Measurements from ENCODE around the gene IPO11.

Gene IPO11

GRCh38 chr5:62373382-62373781, 39.2 kb upstream of the IPO11 start:
- TF ChIP-seq CSRNP3 (CRISPR knock-in tag; IDR thresholded peaks at IDR 0.05) (no peak), RARB (CRISPR knock-in tag; IDR thresholded peaks at IDR 0.05) (no peak)
- ATAC-seq = no peak

DNA sequence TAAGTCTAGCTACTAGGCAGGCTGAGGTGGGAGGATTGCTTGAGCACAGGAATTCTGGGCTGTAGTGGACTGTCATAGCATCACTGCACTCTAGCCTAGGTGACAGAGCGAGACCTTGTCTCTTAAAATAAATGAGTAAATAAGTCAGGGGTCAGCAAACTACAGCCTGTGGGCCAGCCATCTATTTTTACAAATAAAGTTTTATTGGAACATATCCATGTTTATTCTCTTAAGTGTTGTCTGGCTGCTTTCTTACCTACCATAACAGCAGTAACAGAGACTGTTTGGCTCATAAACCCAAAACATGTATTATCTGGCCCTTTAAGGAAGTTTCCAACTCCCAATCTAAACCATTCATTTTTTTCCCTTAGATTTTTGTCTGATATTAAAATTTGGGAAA, 38.5 kb upstream of the IPO11 start:
- no peak for ATAC-seq
- TF ChIP-seq CSDC2 (CRISPR knock-in tag; IDR thresholded peaks at IDR 0.05) = no peak
- no peak for TF ChIP-seq ARNTL (CRISPR knock-in tag; IDR thresholded peaks at IDR 0.05; ENCODE audit: borderline replicate concordance, low read depth)
- TF ChIP-seq PATZ1 (CRISPR knock-in tag; IDR thresholded peaks at IDR 0.05; ENCODE audit: borderline replicate concordance) = no peak

- ATAC-seq = no peak
- no peak for TF ChIP-seq OSR1 (CRISPR knock-in tag; IDR thresholded peaks at IDR 0.05)
- TF ChIP-seq ZNF8 (CRISPR knock-in tag; IDR thresholded peaks at IDR 0.05) = no peak
- no peak for TF ChIP-seq SNAI2 (CRISPR knock-in tag; IDR thresholded peaks at IDR 0.05)
- no peak for TF ChIP-seq ZFP30 (CRISPR knock-in tag; IDR thresholded peaks at IDR 0.05)
- TF ChIP-seq ISL1 (CRISPR knock-in tag; IDR thresholded peaks at IDR 0.05) = no peak
- TF ChIP-seq ZFP3 (CRISPR knock-in tag; IDR thresholded peaks at IDR 0.05) = no peak
- no peak for TF ChIP-seq ZNF70 (CRISPR knock-in tag; IDR thresholded peaks at IDR 0.05)
- no peak for TF ChIP-seq TCF4 (CRISPR knock-in tag; IDR thresholded peaks at IDR 0.05; ENCODE audit: borderline replicate concordance)
- no peak for TF ChIP-seq ZC3H10 (CRISPR knock-in tag; IDR thresholded peaks at IDR 0.05)
- TF ChIP-seq GLIS3 (CRISPR knock-in tag; IDR thresholded peaks at IDR 0.05) = no peak
- no peak for TF ChIP-seq ZNF565 (CRISPR knock-in tag; conservative IDR thresholded peaks at IDR 0.05; ENCODE audit: low read depth)
- no peak for TF ChIP-seq TOX (CRISPR knock-in tag; IDR thresholded peaks at IDR 0.05; ENCODE audit: borderline replicate concordance)
- TF ChIP-seq PPARA (CRISPR knock-in tag; IDR thresholded peaks at IDR 0.05; ENCODE audit: borderline replicate concordance) = no peak
- no peak for TF ChIP-seq ARNTL (CRISPR knock-in tag; IDR thresholded peaks at IDR 0.05; ENCODE audit: borderline replicate concordance, low read depth)
- no peak for TF ChIP-seq BACH2 (CRISPR knock-in tag; IDR thresholded peaks at IDR 0.05; ENCODE audit: borderline replicate concordance)
- TF ChIP-seq PATZ1 (CRISPR knock-in tag; IDR thresholded peaks at IDR 0.05; ENCODE audit: borderline replicate concordance) = no peak
- TF ChIP-seq, protein P1, sequence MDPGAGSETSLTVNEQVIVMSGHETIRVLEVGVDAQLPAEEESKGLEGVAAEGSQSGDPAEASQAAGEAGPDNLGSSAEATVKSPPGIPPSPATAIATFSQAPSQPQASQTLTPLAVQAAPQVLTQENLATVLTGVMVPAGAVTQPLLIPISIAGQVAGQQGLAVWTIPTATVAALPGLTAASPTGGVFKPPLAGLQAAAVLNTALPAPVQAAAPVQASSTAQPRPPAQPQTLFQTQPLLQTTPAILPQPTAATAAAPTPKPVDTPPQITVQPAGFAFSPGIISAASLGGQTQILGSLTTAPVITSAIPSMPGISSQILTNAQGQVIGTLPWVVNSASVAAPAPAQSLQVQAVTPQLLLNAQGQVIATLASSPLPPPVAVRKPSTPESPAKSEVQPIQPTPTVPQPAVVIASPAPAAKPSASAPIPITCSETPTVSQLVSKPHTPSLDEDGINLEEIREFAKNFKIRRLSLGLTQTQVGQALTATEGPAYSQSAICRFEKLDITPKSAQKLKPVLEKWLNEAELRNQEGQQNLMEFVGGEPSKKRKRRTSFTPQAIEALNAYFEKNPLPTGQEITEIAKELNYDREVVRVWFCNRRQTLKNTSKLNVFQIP (CRISPR knock-in tag; IDR thresholded peaks at IDR 0.05; ENCODE audit: borderline replicate concordance, low read depth) = no peak
Observed at GRCh38 chr5:62375627-62376026, 36.9 kb upstream of the IPO11 start.

DNA sequence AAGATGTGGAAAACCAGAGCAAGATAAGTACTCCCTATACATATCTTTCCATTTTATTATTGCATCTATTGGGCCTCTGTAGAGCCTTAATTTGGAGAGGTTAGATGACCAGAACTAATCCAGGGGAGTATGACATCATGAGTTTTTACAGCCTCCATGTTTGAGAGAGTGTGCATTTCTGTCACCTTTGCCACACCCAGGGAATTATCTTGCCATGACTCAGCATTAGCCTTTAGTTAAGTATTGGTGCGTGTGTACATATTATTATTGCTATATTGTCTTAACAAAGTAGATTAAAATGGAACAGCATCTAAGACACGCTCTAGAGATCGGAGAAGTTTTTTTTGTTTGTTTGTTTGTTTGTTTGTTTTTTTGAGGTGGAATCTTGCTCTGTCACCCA, 36.5 kb upstream of the IPO11 start:
- ATAC-seq = no peak
- TF ChIP-seq ZNF70 (CRISPR knock-in tag; IDR thresholded peaks at IDR 0.05) = no peak
- TF ChIP-seq SNAI2 (CRISPR knock-in tag; IDR thresholded peaks at IDR 0.05) = no peak
- TF ChIP-seq ZNF8 (CRISPR knock-in tag; IDR thresholded peaks at IDR 0.05) = no peak
- TF ChIP-seq ISL1 (CRISPR knock-in tag; IDR thresholded peaks at IDR 0.05) = no peak
- no peak for TF ChIP-seq RARB (CRISPR knock-in tag; IDR thresholded peaks at IDR 0.05)
- TF ChIP-seq PATZ1 (CRISPR knock-in tag; IDR thresholded peaks at IDR 0.05; ENCODE audit: borderline replicate concordance) = no peak
- TF ChIP-seq PPARA (CRISPR knock-in tag; IDR thresholded peaks at IDR 0.05; ENCODE audit: borderline replicate concordance) = no peak
- TF ChIP-seq CREB5 (CRISPR knock-in tag; IDR thresholded peaks at IDR 0.05; ENCODE audit: low read depth) = no peak
- no peak for TF ChIP-seq ESRRG (CRISPR knock-in tag; IDR thresholded peaks at IDR 0.05)
- TF ChIP-seq TSHZ2 (CRISPR knock-in tag; IDR thresholded peaks at IDR 0.05) = no peak
